SK-N-MC (cell line): ENCODE results near the gene AATF.

ENCODE experiments used
- EZH2 ChIP-seq: fragments of 200-600 bp; sonication (generic); IDR thresholded peaks from one replicate; pipeline ENCODE4 v1.6.1; 2017; ENCODE audit warnings: antibody characterized with exemption
- FOXP2 ChIP-seq: optimal IDR thresholded peaks from 2 replicates; pipeline ENCODE3; 2011; ENCODE audit warnings: mild to moderate bottlenecking, moderate library complexity; ENCODE audit not compliant: insufficient read depth; ENCODE audit errors: extremely low read length, control extremely low read depth
- POLR2AphosphoS5 ChIP-seq: IDR thresholded peaks from 2 replicates; pipeline ENCODE4 v1.6.1; 2012; ENCODE audit warnings: mild to moderate bottlenecking, low read depth, low read length, borderline replicate concordance

- TF ChIP-seq POLR2AphosphoS5: no peak
- no peak for TF ChIP-seq EZH2
- TF ChIP-seq FOXP2: no peak
Observed at GRCh38 chr17:36999471-36999870, 50.7 kb downstream of the AATF start.
